GM19240 (cell line): ENCODE data around the gene BCR.

ENCODE experiments used
- DNase-seq: peaks from one replicate; pipeline ENCODE4 v3.0.0; 2011; ENCODE audit warnings: low spot score; ENCODE audit not compliant: insufficient read length

Gene BCR

DNA sequence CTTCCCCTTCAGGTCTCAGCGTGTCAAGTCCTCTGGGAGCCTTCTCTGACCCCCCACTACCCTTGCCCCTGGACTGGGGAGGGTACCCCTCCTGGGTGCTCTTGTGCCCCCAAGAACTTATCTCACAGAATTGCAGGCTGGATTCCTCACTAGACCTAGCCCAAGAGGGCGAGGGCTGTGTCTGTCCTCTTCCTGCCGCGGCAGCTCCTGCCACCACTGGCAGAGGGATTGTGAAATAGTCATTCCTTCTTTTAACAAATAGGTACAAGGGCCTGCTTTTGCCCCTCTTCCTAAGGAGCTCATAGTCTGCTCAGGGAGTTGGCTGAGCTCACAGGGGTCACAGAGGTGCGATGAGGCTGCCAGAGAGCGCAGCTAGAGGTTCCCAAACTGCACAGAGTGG is 29.5 kb upstream of the BCR start:
- no peak for DNase-seq

DNA sequence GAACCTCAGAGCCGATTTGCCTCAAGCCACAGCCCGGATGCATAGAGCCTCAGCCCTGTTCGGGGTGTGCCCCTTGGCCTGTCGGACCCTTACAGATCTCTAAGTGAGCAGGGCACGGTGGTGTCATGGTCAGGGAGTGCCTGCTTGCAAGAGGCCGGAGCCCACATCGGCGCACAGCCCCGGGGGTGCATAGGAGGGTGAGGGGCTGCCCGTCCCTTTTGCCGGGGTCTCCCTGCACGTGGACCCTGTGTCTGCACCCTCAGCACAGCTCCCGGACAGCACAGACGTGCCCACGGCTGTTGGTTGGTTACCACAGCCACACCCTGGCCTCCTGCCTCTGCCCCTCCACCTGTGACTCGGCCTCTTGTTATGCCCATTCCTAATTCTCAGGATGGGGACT is 28.5 kb upstream of the BCR start:
- DNase-seq: no peak

DNA sequence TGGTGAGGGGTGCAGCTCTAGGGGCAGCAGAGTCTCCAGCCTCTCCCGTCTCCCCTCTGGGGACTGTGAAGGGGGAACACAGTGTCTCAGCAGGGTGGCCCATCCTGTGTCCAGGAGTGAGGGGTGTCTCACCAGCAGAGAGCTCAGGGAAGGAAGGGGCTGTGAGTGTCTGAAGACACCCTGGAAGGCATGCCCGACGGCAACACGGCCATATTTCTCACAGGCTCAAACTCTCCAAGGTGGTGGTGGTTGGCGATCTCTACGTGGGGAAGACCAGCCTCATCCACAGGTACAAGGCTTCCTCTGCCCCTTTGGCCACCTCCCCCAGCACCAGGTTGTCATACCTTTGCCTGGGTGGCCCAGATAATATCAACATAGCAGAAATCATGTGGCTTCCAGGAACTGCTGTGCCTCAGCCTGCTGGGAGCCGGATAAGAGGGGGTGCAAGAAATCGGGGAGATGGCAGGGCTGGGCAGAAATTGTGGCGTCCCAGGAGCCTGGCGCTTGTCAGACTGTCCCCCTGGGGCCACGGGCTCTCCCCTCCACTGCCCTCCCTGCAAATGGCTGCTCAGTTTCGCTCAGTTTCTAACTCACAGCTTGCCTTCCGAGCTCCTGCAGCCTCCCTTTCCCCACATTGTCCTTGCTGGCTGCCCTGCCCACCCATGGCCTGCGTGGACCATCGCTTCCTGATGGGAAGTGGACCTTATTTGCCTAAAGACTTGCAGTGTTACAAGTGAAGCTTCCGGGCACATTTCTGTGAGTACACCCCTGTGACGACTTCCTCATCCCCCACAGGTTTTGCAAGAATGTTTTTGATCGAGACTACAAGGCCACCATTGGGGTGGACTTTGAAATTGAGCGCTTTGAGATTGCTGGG is 27.8 kb upstream of the BCR start:
- DNase-seq: no peak

DNA sequence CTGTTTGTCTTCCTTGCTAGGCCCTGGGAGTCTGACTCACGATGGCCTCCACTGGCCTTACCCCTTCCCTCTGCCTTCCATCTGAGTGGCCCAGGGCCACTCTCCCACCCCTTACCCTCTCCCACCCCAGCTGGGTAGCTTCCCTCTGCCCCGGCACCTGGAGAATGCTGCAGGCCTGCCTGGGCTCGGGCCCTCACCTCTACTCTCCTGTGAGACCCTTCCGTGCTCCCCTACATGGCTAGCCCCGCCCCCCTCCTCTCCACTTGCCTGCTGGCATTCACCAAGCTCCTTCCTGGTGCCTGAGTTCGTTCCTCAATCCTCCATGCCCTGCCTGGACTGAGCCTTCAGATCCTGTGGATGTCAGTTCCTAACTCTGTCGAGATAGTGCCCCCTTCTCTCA is 26.3 kb upstream of the BCR start:
- no peak for DNase-seq

DNA sequence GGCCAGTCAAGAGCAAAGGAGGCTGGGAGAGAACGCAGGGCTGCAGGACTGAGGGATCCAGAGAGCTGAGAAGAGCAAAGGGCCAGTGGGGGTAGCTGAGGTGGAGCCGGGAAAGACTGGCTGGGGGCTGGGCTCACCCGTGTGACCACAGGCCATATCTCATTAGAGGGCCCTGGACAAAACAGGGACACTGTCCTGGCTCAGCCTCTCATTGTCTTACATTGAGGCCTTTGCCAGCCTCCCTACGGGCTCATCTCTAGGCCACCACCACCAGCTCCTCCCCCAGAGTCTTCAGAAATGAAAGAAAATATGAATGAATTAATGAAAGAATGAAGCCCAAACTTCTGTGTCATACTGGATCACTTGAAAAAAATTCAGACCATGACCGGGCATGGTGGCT is 25.8 kb upstream of the BCR start:
- no peak for DNase-seq

DNA sequence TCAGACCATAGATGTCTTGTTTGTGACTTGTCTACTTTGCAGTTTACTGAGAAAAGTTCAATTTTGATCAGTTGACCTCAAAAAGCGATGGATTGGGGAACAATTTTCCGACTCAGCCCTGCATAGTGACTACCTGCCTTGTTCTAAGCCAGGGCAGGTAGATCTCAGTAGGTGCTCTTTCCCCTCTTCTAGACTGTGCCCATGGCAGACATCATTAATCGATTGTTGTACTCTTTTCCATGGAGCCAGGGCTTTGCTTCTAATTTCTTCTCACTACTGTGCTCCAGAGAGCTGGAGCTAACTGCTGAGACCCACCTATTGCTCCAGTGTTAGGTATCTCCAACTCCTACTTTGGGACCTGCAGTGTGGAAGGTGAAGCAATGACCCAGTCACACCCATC is 25.2 kb upstream of the BCR start:
- DNase-seq: no peak

DNA sequence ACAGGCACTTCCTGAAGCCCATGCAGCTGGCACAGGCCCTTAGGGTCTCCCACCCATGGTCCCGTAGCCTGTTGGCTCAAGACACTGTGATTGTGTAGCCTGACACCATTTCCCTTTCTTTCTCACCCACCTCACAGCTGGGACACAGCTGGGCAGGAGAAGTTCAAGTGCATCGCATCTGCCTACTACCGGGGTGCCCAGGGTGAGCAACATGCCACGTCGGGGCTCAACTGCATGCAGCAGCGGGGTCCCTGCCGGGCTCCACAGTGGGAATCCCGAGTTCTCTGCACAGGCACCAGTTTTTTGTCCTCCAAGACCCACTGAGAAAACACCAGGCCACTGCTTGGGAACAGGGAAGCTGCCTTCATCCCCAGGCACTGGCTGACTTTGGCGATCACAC is 24.5 kb upstream of the BCR start:
- DNase-seq: no peak

DNA sequence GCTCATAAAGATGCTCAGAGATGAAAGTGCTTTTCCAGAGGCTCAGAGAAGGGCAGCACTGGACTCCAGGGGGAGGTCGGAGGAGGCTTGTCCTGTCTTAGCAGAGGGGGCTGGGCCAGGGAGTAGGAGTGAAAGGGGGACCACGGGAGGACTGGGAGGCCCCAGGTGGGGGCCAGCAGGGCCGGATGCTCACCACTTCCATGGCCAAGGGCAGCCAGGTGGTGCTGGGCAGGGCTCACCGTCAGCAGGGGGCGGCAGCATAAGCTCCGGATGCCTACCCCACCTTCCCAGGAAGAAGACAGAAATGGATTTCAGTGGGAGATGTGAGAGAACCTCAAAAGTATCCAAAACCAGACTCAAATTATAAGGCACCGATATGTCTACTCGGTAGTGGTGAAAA is 24.0 kb upstream of the BCR start:
- DNase-seq: no peak

DNA sequence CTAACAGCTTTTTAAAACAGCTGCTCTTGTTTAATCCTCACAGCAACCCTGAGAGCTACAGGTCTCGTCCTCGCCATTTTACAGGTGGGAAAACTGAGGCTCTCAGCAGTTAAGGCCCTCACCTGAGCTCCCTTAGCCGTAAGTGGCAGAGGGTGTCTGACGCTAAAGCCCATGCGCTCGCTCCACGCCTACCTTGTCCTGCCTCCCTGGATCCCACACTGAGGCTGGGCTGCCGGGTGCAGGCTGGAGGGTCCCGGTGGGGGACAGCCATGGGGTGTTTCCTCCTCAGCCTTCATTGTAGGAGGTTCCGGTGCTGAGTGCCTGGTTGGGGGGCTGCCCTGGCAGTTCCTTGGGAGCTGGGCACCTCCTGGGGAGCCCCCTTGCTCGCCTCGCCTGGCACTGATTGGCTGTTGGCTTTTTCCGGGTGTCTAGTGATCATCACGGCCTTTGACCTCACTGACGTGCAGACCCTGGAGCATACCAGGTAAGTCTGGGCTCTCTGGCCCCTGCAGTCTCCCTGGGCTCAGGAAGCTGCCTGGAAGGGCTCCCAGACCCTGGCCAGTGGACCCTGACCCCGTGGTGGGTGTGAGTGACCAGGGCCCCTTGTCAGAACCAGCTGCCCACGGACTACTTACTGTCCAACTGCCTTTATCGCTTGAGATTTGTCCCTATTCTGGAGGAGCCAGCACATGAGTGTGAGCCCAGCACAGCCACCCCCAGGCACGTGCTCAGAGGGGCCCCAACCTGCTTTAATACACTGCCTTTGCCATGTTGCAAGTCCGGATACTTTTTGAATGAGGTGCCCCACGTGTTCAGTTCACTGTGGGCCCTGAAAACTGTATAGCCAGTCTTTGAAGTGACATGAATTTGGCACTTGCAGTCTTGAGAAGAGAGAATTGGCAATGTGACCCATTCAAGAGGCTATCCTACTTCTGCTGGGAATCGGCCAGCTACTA is 22.5 kb upstream of the BCR start:
- DNase-seq: no peak

DNA sequence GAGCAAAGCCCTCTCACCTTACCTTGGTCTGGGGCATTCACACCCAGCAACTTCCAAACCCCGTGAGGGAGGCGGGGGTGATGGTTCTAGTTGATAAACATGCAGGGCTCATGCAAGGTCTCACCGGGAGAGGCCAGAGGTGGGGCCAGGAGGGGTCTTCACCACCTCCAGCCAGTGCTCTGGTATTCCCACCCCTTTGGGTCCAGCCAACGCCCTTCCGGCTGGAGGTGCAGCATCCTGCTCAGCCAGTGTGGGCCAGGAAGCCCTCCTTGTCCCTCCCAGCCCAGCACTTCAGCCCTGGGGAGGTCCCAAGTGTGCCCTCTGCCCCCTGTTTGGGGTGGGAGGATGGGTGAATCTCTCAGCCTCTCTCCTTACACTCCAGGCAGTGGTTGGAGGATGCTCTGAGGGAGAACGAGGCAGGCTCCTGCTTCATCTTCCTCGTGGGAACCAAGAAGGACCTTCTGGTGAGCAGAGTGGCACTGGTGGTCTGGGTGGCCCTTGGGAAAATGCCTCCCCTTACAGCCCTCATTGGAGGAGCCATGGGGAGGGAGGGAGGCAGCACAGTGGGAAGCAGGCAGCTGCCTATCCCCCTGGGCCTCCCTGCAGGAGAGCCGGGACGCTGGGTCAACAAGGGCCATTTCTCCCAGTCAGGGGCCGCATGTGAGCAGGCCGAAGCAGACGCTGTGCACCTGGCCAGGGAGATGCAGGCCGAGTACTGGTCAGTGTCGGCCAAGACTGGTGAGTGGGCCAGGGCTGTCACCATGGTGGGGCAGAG is 21.6 kb upstream of the BCR start:
- DNase-seq: no peak

DNA sequence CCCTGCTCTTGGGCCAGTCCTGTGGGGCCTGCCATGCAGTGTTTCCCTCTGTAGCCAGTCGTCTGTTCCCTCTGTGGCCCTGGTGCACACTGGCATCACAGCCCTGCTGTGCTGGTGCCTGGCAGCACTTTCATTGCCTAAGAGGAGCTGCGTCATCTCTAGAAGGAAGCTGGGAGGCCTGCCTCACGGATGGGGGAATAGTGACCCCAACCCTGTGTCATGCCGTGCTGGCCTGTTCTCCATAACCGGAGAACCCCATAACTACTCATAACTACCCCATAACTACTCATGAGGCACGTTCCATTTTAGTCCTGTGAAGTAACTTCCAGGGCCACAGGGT is 21.0 kb upstream of the BCR start:
- DNase-seq: no peak

DNA sequence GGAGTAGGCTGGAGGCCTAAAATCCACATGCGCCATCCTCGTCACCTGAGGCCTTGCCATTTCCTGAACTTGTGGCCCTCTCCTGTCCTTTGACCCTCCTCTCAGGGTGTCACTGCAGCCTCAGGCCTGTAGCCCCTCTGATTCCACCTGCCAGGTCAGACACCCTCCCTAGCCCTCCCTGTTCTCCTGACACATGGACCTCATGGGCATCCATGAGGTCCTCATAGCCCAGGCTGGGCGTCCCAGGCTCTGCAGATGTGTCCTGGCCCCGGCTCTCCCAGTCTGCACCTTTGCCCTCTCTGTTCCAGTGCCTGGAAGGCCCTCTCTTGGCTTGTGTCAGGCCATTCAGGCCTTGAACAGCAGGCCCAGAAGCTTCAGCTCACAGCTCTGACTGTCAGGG is 19.3 kb upstream of the BCR start:
- no peak for DNase-seq

DNA sequence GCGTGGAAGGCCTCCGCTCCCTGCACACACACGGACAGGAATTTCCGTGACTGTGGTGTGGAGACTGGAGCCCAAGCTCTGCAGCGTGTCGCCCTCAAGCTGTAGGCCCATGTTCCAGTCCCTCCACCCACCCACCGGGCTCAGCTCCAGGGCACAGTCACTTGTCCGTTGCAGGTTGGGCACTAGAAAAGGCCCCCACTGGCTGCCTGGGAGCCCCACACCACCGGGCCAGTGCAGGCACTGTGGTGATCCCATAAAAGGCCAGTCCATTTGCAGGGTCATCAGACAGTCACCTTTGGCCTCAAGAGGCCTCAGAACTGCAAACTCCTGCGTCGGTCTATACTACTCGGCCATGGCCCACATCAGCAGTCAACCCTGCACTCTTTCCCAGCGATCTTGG is 18.7 kb upstream of the BCR start:
- DNase-seq: no peak

DNA sequence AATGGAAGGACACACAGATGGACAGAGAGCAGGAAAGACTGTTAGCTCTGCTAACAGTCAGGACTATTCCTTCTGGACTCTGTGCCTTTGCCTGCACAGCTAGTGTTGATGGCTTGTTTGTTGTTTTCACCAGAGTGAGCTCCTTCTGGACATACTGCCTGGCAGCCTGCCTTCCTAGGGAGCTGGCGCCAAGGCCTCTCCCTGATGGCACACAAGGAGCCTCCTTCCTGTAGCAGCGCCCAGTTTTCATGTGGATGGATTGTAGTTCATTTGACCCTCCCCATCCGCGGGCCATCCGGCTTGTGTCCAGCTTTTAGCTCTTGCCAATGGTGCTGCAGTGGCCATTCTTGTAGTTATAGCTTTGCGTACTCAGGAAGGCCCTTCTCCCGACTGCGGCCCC is 16.6 kb upstream of the BCR start:
- DNase-seq: no peak

DNA sequence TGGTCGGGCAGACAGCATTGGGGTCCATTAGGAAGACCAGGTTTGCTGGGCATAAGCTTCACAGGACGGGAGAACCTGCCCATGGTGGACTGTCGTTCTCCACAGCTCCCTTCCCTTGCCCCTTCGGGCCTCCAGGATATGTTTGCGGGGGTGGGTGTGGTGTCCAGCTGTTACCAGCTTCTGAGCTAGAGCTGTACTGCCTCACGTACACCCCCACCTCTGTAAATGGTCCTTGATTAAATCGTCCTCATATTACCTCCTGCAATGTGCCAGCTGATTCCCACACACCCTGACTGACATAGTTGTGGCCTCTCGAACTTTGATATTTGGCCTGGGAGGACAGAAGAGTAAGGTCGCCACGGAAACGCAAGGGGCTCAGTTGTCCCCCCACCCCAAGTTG is 16.2 kb upstream of the BCR start:
- DNase-seq: no peak

DNA sequence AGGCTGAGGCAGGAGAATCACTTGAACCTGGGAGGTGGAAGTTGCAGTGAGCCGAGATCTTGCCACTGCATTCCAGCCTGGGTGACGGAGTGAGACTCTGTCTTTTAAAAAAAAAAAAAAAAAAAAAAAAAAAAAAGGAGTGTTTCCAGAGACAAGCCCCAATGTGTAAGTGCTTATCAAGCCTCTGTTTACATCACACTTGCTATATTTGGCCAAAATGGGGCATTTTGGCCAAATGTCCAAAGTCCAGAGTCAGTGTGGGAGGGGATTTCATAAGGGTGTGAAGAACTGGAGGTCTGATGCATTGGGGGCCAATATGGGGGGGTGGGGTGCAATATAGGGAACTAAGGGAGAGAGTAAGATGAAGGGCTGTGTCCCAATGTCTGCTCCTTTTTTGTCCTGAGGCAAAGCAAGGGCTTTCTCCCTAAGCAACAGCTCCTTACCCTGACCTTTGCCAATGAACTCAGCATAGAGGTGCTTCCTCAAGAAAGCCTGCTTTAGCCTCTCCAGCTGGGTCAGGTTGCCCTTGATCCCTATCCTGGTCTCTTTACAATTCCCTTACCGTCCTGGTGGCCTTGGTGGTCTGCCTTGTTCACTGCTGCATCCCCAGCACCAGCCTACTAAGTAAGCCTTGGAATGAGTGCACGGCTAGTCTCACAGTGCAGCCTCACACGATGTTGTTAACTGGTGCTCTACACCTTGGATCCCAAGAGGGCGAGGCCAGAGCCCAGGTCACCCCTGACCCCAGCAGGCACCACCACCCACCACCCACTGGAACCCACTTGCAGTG is 14.1 kb upstream of the BCR start:
- DNase-seq: no peak

DNA sequence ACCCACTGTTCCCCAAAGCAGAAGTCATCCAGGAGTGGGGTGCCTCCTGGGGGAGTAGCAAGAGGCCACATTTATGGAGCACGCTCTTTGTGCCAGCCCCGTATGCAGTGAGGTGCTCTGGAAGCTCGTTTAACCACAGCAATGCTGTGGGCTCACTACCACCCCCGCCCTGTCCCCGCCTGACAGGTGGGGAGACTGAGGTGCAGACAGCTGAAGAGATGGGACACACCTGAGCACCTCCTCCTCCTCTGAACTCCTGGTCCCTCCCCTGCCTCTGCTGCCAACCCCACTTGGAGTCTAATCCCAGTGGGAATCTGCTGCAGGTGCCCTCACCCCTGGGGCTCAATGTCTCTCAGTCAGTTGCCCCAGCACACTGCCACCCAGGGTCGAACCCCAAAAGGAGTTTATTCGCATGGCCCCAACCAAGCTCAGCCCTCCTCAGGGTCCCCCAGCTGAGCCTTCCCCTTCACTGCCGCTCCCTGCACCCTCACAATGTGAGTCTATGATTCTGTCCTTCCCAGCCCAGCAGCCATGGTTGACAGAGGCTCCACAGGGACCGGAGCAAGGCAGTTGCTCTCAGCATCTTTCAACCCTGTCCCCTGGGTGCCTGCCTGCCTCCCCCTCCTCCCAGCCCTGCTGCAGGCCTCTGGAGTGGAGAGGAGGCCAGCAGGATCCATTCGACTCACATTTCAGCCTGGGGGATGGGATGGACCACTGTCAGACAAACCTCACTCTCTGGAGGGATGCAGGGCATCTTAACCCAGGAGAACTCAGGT is 13.3 kb upstream of the BCR start:
- no peak for DNase-seq

DNA sequence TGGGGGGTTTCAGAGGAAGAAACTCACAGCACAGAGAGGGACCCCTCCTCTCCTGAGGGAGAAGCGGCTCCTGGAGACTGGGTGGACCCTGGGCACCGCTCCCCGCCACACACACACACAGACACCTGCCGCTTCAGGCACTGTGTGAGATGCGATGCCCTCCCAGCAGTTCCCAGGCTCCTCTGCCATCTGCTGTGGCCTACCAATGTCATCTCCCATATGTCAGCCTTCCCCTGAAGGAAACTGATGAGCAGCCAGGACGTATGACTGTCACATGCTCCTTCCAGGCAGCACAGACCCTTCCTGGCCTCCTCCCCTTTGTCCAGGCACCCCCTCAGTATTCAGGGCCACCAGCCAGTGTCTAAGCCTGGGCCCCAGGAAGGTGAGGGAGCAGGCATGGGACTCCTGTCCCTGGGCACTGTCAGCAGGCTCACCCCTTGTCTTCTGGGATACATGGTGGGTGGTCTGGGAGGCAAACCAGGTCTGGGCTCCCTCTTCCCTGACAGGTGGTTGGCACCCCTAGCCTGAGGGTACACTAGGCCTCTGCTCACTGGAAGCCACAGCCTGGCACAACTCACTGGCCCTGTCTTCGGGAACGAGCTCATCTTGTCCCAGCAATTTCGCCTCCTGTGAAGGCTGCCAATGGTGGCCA is 11.8 kb upstream of the BCR start:
- no peak for DNase-seq

DNA sequence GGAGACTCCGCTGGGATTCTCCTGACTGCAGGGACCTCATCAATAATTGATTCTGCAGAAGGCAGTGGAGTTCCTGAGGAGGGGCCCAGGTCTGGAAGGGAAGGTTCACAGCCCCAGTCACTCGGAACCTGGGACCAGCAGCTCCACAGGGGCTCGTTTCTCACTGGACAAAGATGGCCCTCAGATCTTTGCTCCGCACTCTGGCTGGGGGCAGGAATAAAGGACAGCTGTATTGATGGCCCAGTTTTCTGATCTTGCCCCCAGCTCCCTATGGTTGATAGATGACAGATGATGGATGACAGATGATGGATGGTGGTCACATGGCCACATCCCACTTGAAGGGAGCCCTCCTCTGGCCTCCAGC is 11.3 kb upstream of the BCR start:
- DNase-seq: no peak
